ENCODE results near the gene PEX6. TPM values are rescaled to one million over a fixed set of nuclear protein-coding genes. Genes with fewer than 3 reads are reported as not detected.

PEX6 gene
- total and polyA plus RNA-seq, 2 of the 13 experiments (the other 11 are each of a cell fraction or from before 2014, with no cell fraction given) = 5.1 to 6.7 TPM

GRCh38 chr6:43013843-43014433 lies 35.0 kb upstream of the PEX6 start, which contains the start of the genes KLHDC3 and MEA1 (continued):
- TF ChIP-seq NFIC (IDR thresholded peaks at IDR 0.05; ENCODE audit: low read length) (no peak), ZNF772 (CRISPR knock-in tag; IDR thresholded peaks at IDR 0.05) (peak; percentile 36; the same call in 1 of the 2 replicates), ATF1 (CRISPR knock-in tag; IDR thresholded peaks at IDR 0.05) (peak; percentile 84), RFXANK (CRISPR knock-in tag; IDR thresholded peaks at IDR 0.05) (0 out of 2 replicates have a peak, but pooled peaks have one; percentile 65), ZKSCAN8 (CRISPR knock-in tag; IDR thresholded peaks at IDR 0.05; ENCODE audit: borderline replicate concordance) (no peak), ZNF616 (CRISPR knock-in tag; IDR thresholded peaks at IDR 0.05; ENCODE audit: low read depth) (peak; percentile 68; the same call in 1 of the 2 replicates), ZBTB20 (CRISPR knock-in tag; IDR thresholded peaks at IDR 0.05; ENCODE audit: borderline replicate concordance, low read depth) (no peak), PBX2 (CRISPR knock-in tag; IDR thresholded peaks at IDR 0.05) (peak; percentile 95), ZBTB7B (CRISPR knock-in tag; IDR thresholded peaks at IDR 0.05) (no peak), MXD1 (CRISPR knock-in tag; IDR thresholded peaks at IDR 0.05) (peak; percentile 50), KDM1A (CRISPR knock-in tag; IDR thresholded peaks at IDR 0.05) (no peak), ZSCAN29 (CRISPR knock-in tag; conservative IDR thresholded peaks at IDR 0.05) (no peak), ZNF30 (CRISPR knock-in tag; IDR thresholded peaks at IDR 0.05) (no peak), AKAP8 (CRISPR knock-in tag; IDR thresholded peaks at IDR 0.05) (no peak), ZNF792 (CRISPR knock-in tag; IDR thresholded peaks at IDR 0.05) (peak; percentile 20; the same call in 1 of the 2 replicates), MED1 (CRISPR knock-in tag; IDR thresholded peaks at IDR 0.05) (peak; percentile 49), KAT7 (CRISPR knock-in tag; IDR thresholded peaks at IDR 0.05; ENCODE audit: borderline replicate concordance) (no peak; the same call in 1 of the 2 replicates), ZNF737 (CRISPR knock-in tag; IDR thresholded peaks at IDR 0.05; ENCODE audit: borderline replicate concordance) (no peak), LCORL (IDR thresholded peaks at IDR 0.05) (peak; percentile 68; the same call in 1 of the 2 replicates), LCORL (CRISPR knock-in tag; IDR thresholded peaks at IDR 0.05) (peak; percentile 73; the same call in 1 of the 2 replicates), DMAP1 (CRISPR knock-in tag; IDR thresholded peaks at IDR 0.05) (peak; percentile 79), ZNF3 (CRISPR knock-in tag; IDR thresholded peaks at IDR 0.05) (no peak), NR2F6 (IDR thresholded peaks at IDR 0.05) (no peak), NR2F6 (CRISPR knock-in tag; IDR thresholded peaks at IDR 0.05) (peak; percentile 24; the same call in 1 of the 2 replicates), BATF2 (CRISPR knock-in tag; IDR thresholded peaks at IDR 0.05) (no peak), MLX (CRISPR knock-in tag; IDR thresholded peaks at IDR 0.05) (peak; percentile 68), ZNF883 (CRISPR knock-in tag; IDR thresholded peaks at IDR 0.05; ENCODE audit: not compliant biosample characterization) (peak; percentile 43), SYNCRIP (IDR thresholded peaks at IDR 0.05; ENCODE audit: insufficient read depth, low read depth, low read length) (no peak), ZNF773 (CRISPR knock-in tag; IDR thresholded peaks at IDR 0.05; ENCODE audit: borderline replicate concordance) (no peak), ZSCAN5A (CRISPR knock-in tag; IDR thresholded peaks at IDR 0.05; ENCODE audit: borderline replicate concordance) (peak; percentile 43; the same call in 1 of the 2 replicates)

All from HepG2 (cell line).